Left lobe of liver (tissue), 2 donors: ENCODE measurements around the gene RNF225. TPM values are rescaled to one million over a fixed set of nuclear protein-coding genes. Genes with fewer than 3 reads are reported as not detected.
"Not testable (repeated sequence)": the region's sequence is repeated elsewhere in the genome, so short reads cannot be mapped to it uniquely, and the experiment has no call there.

ENCODE experiments used
- ATAC-seq: fragments of 200-7000 bp; cut with Tn5 transposase; one replicate; pipeline ENCODE4 v1.9.1; 2020; ENCODE audit warnings: mild to moderate bottlenecking, moderate library complexity
- DNase-seq: peaks from one replicate; pipeline ENCODE4 v3.0.0-alpha.2; 2020; ENCODE audit warnings: low spot score
- total RNA-seq: library from RNA; stranded (reverse); gene quantifications from one replicate; pipeline ENCODE4 v1.2.1, GENCODE V29; 2021
- donor health status: DM: no; HTN: no; CAD: no; lungs with moderate emphysema.
- donor health status: DM: no; HTN: yes; CAD: no.

The RNF225 gene
- total RNA-seq, 1 donor from 2014 or later, result not detected

DNA sequence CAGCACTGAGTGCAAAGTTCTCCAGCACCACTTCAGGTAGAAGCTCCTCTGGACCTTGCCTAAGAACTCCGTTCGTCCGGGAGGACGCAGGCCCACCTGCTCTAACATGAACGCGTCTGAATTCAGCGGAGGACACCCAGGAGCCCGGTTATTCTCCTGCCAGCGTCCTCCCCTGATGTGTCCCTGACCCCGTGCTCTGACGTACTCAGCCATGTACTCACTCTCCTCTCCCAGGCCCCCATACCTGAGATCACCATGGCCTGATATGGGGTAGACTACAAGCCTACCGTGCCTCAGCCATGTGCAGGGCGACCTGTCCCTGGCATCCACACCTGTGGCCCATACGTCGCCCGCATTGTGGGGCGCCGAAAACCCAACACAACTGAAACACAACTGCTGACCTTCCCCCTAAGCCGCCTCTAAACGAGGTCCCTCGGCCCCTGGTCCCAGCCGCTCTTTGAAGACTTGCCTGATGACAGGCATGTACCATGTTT, 12.2 kb downstream of the RNF225 start:
- ATAC-seq (no peak), DNase-seq (no peak)

DNA sequence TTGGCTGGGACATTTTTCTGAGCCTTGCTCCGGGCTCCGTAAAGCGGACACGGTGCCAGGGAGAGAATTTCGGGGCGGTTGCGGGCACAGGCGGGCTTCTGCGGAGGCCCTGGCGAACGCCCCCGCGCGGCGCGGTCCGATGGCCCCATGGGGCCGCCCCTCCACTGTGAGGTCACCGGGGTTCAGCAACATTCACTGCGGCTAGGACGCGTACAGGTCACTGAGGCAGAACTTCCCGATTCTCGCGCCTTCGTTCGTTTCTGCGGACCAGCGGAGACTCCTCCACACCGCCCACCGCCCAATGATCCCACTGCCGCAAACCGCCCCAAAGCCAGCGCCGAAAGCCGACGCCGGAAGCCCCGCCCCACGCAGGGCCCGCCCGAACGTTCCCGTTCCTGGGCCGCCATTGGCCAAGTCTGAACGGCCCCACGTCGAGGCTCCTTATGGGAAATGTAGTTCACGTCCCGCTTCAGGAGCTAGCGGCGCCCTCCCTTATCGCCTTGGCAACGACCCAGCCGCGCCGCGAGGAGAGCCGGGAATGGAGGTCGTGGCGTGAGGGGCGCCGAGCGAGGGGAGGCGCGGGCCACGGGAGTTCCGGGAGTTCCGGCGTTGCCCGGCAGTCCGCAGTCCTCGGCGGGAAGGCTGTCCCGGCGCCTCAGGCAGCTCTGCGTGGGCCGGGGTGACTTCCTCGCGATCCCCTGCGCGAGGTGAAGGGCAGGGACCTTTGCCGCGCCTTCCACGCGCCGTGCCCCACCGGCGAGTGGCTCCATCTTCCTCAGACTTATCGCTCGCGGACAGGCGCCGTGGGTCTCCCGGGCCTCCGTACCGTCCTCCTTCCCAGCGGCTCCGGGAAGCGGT, 12.9 kb downstream of the RNF225 start, which contains the start of gene ZNF584:
ZNF584 (plus strand) TSS at position 498 of the 858 bp plus-strand sequence. CDS start 499 bp downstream, outside the sequence.
- peak; percentile 97 for ATAC-seq
- DNase-seq, result peak; percentile 97

GRCh38 chr19:58409010-58409790, 13.7 kb downstream of the RNF225 start:
- peak; percentile 32 for ATAC-seq
- DNase-seq, result no peak

DNA sequence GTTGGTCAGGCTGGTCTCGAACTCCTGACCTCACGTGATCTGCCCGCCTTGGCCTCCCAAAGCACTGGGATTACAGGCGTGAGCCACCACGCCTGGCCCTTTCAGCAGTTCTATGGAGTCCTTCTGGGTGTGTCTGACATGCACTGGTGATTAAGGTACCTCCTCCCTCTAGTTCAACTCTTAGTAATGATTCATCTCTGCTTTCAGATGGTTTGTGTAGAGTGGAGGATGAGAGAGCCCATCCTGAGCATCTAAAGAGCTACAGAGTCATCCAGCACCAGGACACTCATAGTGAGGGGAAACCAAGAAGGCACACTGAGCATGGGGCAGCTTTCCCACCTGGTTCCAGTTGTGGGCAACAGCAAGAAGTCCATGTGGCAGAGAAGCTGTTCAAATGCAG, 21.1 kb downstream of the RNF225 start:
- DNase-seq (no peak), ATAC-seq (no peak)

DNA sequence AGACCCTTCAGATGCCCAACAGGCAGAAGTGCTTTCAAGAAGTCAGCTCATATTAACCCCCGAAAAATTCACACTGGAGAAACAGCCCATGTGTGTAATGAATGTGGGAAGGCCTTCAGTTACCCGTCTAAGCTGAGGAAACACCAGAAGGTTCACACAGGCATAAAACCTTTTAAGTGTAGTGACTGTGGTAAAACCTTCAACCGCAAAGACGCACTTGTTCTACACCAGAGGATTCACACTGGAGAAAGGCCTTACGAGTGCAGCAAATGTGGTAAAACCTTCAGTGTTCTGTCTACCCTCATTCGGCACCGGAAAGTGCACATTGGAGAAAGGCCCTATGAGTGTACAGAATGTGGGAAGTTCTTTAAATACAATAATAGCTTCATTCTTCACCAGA, 21.6 kb downstream of the RNF225 start:
- DNase-seq (no peak), ATAC-seq (no peak)

DNA sequence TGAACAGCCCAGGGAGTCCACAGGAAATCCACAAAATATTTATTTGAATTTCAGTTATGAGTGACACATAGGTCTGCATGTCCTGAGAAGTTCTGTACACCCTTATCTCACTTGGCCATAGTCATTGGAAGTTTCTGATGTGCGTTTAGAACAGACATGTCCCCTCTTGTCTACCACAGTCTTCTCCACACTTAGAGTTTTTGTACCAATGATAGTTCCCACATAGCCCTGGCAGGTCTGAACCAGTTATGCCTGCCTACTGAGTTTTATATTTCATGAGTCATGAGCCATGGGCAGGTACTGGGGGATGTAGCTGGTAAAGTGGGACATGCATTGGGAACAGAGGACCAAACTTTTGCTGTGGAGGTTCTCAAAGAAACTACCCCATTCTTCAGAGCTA, 33.2 kb downstream of the RNF225 start:
- ATAC-seq (no peak), DNase-seq (no peak)

GRCh38 chr19:58429745-58430144, 34.3 kb downstream of the RNF225 start:
- ATAC-seq (no peak), DNase-seq (no peak)

DNA sequence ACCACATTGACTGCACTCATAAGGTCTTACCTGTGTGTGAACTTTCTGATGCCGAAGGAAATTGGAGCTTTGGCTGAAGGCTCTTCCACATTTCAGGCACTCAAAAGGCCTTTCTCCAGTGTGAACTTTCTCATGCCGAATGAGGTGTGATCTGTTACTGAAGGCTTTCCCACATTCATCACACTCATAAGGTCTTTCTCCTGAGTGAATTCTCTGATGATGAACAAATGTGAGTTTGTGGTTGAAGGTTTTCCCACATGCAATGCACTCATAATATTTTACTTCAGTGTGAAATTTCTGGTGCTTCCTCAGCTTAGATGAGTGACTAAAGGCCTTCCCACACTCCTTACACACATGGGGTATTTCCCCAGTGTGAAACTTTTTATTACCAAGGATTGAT, 38.8 kb downstream of the RNF225 start:
- ATAC-seq (no peak), DNase-seq (no peak)

DNA sequence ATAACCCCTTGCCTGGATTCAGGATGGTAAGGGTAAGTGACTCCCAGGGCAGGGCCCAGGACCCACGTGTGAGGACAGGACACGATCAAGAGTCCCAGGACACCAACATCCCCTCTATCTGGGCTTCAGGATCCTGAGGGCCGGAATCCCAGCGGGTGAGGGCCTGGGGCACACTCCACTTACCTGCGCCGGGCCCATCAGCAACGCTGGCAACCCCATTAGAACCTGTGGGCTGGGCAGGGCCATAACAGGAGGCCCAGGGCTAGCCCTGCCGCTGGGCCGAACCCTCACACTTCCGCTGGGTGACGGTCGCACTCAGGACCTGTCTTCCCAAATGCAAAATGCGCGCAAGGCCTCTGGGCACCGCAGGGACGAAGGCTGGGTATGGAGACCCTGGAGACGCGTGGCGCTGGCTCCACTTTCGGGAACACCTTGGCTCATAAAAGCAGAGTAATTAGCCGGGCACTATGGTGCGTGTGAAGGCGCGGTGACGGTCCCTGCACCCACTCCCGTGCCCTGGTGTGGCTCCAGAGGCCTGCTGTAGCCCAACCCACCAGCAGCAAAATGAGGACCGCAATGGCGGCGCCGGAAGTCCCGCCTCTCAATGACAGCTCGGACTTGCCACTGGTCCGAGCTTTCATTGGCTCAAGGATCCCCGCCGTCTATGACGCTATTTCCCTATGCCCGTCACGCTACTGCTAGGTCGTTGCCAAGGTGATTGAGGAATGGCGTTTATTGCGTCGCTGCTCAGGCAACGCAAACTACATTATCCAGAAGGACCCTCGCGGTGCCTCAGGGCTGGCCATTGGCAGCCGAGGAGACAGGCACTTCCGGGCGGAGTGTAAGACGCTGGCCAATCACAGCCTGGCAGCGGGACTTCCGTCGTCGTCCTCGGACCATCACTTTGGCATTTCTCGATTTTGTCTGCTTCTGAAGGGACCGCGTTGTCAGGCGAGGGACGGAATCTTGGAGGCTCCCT, 44.4 kb downstream of the RNF225 start, which contains the start of gene ZNF132:
ZNF132 (minus strand) TSS at position 578 of the 979 bp plus-strand sequence; CDS start at position 246, 332 bp downstream.
- ATAC-seq (peak; percentile 97), DNase-seq (peak; percentile 94)

GRCh38 chr19:58440556-58440955, 45.1 kb downstream of the RNF225 start:
- DNase-seq (peak; percentile 47), ATAC-seq (no peak)

DNA sequence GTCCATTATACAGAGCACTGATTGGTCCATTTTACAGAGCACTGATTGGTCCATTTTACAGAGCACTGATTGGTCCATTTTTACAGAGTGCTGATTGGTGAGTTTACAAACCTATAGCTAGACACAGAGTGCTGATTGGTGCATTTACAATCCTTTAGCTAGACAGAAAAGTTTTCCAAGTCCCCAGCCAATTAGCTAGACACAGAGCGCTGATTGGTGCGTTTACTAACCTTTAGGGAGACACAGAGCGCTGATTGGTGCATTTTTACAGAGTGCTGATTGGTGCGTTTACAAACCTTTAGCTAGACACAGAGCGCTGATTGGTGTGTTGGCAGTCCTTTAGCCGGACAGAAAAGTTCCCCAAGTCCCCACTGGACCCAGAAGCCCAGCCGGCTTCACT, 47.5 kb downstream of the RNF225 start:
- ATAC-seq, DNase-seq: not testable (repeated sequence)

Other genes starting within 250 kb of the RNF225 start
- gene ZNF329, start 244.9 kb upstream of the RNF225 start, total RNA-seq, result 5.7 TPM
- 13.7 TPM for gene ZNF274, start 212.6 kb upstream of the RNF225 start, total RNA-seq
- 10.0 TPM for gene ZNF544, start 166.7 kb upstream of the RNF225 start, total RNA-seq
- 1.8 TPM for gene ZNF8, start 116.7 kb upstream of the RNF225 start, total RNA-seq
- gene ERVK3-1, start 90.3 kb upstream of the RNF225 start, total RNA-seq, result 14.3 TPM
- 2.4 TPM for gene ZSCAN22, start 68.7 kb upstream of the RNF225 start, total RNA-seq
- gene A1BG, start 42.2 kb upstream of the RNF225 start, total RNA-seq, result 1,433 TPM
- 2.4 TPM for gene ZNF497, start 32.9 kb upstream of the RNF225 start, total RNA-seq
- 2.9 TPM for gene ZNF837, start 14.6 kb upstream of the RNF225 start, total RNA-seq
- 311 TPM for gene RPS5, start 8.4 kb upstream of the RNF225 start, total RNA-seq
- gene ZNF584, start 13.0 kb downstream of the RNF225 start, total RNA-seq, result 5.8 TPM
- 1.9 TPM for gene ZNF132, start 44.5 kb downstream of the RNF225 start, total RNA-seq
- gene ZNF324B, start 56.0 kb downstream of the RNF225 start, total RNA-seq, result 4.6 TPM
- gene ZNF324, start 71.4 kb downstream of the RNF225 start, total RNA-seq, result 2.7 TPM
- 2.4 TPM for gene ZNF446, start 80.7 kb downstream of the RNF225 start, total RNA-seq
- 736 TPM for gene SLC27A5, start 116.3 kb downstream of the RNF225 start, total RNA-seq
- 5.0 TPM for gene ZBTB45, start 124.2 kb downstream of the RNF225 start, total RNA-seq
- gene TRIM28, start 148.4 kb downstream of the RNF225 start, total RNA-seq, result 84.0 TPM
- gene CHMP2A, start 159.4 kb downstream of the RNF225 start, total RNA-seq, result 73.4 TPM
- gene UBE2M, start 163.0 kb downstream of the RNF225 start, total RNA-seq, result 20.5 TPM
- gene MZF1, start 177.7 kb downstream of the RNF225 start, total RNA-seq, result 15.2 TPM